GM18909 (cell line): Measurements from ENCODE around the gene MRI1.
A peak's percentile ranks its signal among the peaks of the same experiment; 100 is the strongest.
"Not testable (repeated sequence)": the region's sequence is repeated elsewhere in the genome, so short reads cannot be mapped to it uniquely, and the experiment has no call there.

ENCODE experiments used
- ATAC-seq: cut with Tn5 transposase; IDR thresholded peaks from one replicate; pipeline ENCODE4 v1.9.1; 2021; ENCODE audit warnings: mild to moderate bottlenecking; ENCODE audit not compliant: unreplicated experiment, poor library complexity

Gene MRI1

DNA sequence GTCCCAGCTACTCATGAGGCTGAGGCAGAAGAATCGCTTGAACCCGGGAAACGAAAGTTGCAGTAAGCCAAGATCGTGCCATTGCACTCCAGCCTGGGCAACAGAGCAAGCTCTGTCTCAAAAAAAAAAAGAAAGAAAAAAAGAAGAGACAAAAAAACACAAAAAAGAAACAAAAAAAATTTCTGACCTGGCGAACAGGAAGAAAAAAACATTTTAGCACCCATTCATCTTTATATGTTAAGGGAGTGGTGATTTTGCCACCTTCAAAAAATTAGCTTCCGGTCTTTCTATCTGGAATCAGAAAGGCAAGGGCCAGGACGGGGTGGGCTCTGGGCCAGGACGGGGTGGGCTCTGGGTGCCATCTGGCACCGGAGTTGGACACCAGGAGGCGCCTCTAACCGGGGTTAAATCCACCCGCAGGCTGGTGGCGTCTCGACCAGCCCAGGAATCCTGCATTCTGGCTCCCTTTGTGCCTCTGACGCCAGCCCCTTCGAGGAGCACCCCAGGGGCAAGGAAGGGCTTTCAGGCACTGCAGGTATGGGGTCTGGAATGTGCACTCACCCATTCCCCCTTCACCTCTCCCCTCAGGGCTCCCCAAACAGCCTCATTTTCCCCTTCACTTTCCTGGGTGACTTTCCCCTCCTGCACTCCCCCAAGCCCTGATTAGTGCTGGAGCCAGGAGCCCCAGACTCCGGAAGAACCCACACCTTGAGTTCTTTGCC lies 20.6 kb downstream of the MRI1 start:
- ATAC-seq = no peak

DNA sequence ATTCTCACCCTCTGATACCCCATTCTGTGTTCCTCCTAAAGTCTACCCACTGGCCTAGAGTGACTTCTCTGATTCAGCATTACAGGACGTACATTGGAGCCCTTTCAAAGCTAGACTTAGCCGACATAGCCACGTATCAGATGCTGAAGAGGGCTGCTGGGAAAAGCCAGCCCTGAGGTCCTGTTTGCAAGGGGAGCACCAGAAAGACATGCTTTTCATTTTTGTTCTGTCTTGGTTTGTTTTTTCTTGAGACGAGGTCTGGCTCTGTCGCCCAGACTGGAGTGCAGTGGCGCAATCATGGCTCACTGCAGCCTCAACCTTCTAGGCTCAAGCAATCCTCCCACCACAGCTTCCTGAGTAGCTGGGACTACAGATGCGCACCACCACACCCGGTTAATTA lies 24.7 kb downstream of the MRI1 start:
- ATAC-seq = no peak

DNA sequence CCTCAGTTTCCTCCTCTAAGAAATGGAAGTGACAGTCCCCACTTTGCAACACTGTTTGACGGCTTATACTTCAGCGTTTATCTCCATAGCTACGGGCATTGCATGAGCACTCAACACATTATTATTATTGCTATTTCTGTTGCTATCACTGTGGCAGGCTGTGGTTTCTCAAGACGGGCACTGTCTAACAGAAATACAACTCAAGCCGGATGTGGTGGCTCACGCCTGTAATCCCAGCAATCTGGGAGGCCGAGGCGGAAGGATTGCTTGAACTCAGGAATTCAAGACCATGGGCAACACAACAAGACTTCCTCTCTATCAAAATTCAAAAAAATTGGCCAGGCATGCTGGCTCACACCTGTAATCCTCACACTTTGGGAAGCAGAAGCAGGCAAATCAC lies 26.0 kb downstream of the MRI1 start:
- no peak for ATAC-seq

DNA sequence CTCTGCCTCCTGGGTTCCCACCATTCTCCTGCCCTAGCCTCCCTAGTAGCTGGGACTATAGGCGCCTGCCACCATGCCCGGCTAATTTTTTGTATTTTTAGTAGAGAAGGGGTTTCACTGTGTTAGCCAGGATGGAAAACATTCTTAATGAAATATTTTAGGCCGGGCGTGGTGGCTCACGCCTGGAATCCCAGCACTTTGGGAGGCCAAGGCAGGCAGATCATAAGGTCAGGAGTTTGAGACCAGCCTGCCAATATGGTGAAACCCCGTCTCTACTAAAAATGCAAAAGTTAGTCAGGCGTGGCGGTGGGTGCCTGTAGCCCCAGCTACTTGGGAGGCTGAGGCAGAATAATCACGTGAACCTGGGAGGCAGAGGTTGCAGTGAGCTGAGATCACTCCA lies 29.0 kb downstream of the MRI1 start:
- ATAC-seq = not testable (repeated sequence)

DNA sequence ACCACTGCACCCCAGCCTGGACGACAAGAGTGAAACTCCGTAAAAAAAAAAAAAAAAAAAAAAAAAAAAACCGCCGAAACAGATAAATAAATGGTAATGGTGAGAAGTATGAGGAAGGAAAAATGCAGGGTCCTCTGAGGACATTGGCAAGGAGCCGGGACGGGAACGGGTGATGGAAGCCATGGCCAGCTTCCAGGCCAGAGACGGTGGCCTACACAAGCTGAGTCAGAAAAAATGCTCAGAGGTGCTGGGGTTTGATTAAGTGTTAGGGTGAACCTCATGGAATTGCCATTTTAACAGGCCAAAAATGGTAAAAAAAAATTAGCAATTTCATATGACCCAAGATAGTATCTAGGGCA lies 30.1 kb downstream of the MRI1 start:
- no peak for ATAC-seq

DNA sequence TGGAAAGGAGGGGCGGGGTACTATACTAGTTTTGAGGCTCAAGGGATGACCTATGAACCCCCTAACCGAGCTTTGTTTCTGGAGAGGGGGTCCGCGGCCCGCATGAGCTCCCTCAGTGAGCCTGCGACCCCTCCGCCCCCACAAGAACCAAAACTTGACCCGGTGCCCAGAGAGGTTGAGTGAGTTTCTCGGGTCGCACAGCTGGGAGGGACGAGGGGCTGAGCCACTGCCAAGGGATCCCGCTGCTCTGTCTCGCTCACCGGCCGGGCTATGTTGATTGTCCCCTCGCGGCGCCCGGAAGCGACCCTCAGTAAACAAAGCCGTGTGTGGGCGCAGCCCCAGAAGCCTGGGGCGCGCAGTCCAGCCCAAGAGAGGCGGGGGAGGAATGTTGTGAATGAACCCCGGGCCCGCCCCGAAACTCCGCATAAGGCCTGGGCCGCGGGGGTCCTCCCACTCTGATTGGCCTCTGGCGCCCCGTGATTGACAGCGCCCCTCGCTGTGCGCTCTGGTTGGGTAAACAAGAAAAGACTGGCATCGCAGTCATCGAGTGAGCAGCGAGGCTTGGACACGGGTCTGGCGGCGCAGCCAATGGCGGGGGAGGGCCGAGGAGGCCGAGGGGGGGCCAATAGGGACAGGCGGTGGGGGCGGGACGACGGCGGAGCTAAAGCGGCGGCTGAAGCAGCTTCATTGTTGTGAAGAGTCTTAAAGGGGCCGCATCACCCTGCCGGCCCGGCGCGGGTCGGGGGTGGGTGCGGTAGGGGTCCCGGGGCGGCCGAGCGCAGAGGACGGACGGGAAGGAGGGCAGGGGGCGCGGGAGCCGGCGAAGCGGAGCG lies 30.7 kb downstream of the MRI1 start, which contains the start of gene ZSWIM4:
Gene ZSWIM4 (plus strand): TSS at position 687 of the 833 bp plus-strand sequence. CDS start 206 bp downstream, outside the sequence.
- peak; percentile 95 for ATAC-seq

DNA sequence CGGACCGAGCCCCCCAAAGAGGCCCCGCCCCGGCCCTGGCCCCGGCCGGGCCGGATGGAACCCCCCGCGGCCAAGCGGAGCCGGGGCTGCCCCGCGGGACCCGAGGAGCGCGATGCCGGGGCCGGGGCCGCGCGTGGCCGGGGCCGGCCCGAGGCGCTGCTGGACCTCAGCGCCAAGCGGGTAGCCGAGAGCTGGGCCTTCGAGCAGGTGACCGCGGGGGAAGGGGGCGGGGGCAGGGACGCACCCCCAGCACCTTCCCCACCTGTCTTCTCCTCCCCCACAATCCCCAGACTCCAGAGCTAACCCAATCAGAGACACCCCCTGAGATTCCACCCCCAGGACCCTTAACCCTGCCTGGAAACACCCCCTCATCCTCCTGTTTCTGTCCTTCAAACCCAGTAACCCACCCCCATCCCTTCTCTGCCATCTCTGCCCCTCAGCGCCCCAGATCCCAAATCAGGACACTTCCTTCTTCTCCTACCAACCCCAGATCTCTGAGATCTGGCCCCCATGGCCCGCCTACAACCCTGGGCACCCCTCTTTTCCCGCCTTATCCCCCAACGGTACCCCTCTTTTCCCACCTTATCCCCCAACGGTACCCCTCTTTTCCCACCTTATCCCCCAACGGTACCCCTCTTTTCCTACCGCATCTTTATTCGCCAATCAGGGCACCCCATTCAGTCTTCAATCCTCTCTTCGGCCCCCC lies 31.4 kb downstream of the MRI1 start:
- ATAC-seq = peak; percentile 37

DNA sequence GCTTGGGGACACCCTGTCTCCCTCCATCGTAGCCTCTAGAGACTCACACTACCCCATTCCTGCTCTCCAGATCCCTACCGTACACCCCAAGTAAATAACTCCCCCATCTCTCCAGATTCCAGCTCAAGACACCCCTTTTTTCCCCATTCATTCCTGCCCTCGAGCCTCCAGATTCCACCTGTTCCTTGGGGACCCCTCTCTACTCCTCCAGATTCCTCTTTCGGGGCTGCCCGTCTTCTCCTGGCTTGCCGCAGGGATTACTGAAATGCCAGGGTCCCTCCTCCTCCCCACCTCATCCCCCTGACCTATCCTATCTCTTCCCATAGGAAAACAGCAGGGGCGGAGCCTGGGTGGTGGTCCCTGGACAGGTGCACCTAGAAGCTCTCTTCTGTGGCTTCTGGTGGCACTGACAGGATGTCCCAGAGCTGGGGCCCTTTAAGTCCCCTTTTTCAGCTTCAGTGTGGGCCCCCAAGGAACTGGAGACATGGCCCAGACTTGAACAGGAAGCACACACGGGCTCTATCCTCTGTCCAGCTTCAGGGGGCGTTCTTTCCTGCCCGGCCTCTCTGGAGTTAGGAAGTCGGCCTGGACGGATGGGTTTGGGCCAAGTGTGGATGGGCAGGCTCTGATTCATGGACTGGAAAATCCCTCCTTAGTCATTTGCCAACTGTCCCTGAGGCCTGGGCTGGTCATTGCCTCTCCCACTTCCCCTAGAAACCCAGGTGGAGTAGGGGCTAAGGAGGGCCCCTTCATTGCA lies 32.2 kb downstream of the MRI1 start:
- ATAC-seq = no peak

DNA sequence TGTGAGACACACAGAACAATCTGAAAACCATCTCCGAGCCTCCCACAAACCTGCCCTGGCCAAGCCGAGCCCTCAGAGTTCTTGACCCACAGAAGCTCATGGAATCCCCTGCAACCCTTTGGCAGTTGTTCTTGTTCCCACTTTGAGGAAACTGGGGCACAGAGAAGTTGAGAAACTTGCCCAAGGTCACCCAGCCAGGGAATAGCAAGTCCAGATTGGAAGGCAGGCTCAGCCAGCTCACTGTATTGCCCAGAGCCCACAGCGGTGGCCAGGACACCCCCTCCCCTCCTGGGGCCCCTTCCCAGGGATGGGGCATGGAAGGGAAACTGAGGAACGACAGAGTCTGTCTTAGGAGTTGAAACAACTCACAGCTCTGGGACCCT lies 32.7 kb downstream of the MRI1 start:
- no peak for ATAC-seq

DNA sequence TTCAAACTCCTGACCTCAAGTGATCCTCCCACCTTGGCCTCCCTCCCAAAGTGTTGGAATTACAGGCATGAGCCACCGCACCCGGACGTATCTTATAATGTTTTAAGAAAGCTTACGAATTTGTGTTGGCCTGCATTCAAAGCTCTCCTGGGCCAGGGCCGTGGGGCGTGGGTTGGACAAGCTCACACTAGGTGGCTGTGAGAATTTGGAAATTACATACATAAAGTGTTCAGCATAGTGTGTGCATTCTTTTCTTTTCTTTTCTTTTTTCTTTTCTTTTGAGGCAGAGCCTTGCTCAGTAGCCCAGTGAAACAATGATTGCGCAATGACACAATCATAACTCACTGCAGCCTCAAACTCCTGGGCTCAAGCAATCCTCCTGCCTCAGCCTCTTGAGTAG lies 33.5 kb downstream of the MRI1 start:
- no peak for ATAC-seq

DNA sequence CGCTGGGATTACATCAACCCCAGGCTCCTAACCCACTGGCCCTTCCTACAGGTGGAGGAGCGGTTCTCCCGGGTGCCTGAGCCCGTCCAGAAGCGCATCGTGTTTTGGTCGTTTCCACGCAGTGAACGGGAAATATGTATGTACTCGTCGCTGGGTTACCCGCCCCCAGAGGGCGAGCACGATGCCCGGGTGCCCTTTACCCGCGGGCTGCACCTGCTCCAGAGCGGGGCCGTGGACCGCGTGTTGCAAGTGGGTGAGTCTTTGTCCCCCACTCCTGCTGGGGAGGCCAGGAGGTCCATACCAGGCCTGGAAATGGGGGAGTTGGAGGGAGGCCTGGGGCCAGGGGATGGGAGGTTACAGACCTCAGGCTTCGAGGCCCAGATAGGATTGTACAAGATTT lies 35.3 kb downstream of the MRI1 start:
- ATAC-seq = no peak

DNA sequence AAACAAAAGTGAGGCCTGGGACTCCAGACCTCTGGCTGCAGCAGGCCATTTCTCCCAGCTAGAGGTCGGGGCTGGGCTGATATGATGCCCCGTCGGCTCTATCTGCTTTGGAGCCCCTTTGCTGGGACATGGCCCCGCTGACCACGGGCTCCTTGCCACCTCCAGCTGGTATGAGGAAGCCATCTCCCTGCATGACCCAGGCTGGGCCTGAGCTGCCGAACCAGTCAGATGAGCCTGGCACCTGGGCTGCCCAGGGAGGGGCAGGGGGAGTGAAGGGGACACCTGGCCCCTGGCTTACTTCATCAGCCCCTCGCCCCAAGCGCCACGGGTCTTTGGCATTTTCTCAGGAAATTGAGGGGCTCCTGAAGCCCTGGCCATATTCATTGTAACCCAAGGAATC lies 38.7 kb downstream of the MRI1 start:
- no peak for ATAC-seq

DNA sequence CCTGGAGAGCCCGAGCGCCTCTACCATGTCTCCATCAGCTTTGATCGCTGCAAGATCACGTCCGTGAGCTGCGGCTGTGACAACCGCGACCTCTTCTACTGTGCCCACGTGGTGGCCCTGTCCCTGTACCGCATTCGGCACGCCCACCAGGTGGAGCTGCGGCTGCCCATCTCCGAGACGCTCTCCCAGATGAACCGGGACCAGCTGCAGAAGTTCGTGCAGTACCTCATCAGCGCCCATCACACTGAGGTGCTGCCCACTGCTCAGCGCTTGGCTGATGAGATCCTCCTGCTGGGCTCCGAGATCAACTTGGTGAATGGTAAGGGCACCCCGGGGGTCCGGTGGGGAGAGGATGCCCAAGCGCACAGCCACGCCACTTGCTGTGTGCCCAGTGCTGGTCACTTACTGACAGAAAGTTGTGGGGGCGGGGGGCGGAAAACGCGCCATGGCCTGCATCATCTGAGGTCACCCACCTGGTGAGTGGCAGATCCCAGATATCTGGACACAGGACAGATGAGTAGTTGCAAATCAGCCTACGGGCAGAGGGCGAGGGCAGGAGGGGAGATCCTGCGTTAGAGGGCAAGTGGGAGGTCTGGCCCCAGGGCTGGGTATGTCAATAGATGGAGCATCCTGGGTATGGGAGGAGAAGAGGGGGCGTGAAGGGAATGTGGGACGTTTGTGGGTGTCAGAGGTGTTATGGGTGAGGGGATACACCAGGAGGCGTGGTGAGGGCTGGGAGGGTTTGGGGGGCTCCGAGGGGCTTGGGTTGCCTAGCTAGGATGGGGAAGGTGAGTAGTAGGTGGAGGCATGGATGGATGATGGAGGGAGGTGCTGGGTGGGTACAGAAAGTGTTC lies 40.7 kb downstream of the MRI1 start:
- ATAC-seq = no peak

DNA sequence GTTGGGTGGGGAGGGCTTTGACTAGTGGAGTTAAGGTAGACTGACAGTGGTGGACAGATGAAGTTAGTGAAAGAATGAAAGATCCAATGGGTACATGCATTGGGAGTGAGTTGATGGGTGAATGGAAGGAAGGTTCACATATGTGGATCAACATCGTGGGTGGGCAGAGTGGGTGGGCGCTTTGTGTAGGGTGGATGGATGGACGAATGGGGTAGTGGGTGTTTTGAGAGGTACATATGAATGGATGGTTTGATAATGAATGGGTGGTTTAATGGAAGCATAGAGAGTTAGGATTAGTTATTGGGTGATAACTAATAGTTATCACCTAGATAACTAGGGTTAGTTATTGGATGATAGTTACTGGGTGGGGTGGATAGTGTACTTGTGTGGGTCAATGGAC lies 42.4 kb downstream of the MRI1 start:
- ATAC-seq = no peak

DNA sequence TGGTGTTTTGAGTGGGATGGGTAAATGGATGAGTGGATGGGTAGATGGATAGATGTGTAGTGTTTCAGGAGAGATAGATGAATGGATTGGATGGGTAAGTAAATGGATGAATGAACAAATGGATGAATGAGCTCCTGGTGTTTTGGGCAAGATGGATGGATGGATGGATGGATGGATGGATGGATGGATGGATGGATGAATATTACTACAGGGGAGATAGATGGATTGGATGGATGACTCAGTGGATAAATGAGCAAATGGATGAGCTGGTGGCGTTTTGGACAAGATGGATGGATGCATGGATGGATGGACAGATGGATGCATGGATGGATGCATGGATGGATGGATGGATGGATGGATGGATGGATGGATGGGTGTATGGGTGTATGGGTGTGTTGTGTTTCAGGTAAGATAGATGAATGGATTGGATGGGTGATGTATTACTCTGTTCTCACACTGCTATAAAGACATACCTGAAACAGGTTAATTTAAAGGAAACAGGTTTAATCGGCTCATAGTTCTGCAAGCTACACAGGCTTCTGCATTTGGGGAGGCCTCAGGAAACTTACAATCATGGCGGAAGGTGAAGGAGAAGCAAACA lies 43.2 kb downstream of the MRI1 start:
- no peak for ATAC-seq

DNA sequence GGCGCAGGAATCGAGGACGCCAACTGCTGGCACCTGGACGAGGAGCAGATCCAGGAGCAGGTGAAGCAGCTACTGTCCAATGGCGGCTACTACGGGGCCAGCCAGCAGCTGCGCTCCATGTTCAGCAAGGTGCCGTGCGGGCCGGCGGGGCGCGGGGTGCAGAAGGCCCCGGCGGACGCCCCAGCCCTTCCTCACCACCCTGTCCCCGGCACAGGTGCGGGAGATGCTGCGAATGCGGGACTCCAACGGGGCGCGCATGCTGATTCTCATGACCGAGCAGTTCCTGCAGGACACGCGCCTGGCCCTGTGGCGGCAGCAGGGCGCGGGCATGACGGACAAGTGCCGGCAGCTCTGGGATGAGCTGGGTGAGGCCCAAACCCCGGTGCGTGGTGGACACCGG lies 44.5 kb downstream of the MRI1 start:
- no peak for ATAC-seq

DNA sequence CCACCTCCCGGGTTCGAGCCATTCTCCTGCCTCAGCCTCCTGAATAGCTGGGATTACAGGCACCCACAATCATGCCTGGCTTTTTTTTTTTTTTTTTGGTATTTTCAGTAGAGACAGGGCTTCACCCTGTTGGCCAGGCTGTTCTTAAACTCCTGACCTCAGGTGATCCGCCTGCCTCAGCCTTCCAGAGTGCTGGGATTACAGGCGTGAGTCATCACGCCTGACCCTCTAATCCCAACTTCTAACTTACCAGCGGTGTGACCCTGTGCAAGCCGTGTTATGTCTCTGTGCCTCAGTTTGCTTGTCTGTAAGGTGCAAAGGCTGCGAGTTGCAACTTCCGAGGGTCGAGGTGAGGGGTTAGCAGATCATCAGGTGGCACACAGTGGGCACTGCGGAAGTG lies 48.2 kb downstream of the MRI1 start:
- ATAC-seq = no peak

DNA sequence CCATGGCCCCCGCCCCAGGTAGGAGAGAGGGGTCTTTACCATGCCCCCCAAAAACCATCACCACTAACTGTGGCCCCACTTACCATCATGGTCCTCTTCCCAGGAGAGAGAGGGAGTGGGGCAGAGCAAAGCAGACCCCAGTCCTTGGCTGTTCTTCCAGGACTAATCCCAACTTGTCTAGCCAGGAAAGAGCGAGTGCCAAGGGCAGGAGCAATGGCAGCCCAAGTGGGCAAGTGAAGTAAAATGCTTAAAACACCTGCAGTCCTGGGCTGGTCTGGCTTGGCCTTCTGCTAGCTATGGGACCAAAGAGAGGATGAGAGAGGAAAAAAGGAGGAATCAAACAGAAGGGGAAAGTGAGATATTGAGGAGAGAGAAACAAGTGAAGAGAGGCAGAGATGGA lies 48.8 kb downstream of the MRI1 start:
- no peak for ATAC-seq

DNA sequence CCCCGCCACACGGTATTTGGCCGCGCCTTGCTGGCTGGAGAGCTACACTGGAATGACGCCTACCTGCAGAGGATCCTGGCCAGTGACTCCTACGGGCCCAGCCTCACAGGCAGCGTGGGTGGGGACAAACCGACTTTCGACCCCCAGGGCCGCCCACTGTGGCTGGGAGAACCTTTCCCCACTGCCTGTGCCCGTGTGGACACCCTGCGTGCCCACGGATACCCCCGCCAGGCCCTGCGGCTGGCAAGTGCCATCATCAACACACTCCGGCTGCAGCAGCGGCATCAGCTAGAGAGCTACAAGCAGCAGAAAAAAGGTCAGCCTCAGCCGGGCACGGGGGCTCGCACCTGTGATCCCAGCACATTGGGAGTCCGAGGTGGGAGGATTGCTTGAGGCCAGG lies 50.2 kb downstream of the MRI1 start:
- no peak for ATAC-seq
